DOHH2 (cell line): Measurements from ENCODE around the gene KIF9.

Experiments used
- CTCF ChIP-seq: fragments of 200-600 bp; sonication (generic); IDR thresholded peaks from one replicate; pipeline ENCODE4 v1.5.1; 2014; ENCODE audit warnings: antibody characterized with exemption, mild to moderate bottlenecking, low read depth, low read length; ENCODE audit not compliant: poor library complexity, severe bottlenecking
- EZH2phosphoT487 ChIP-seq: fragments of 200-600 bp; sonication (generic); IDR thresholded peaks from 2 replicates; pipeline ENCODE4 v1.6.1; 2017; ENCODE audit warnings: borderline replicate concordance, mild to moderate bottlenecking, antibody characterized with exemption, low read length, moderate library complexity, mixed read lengths

- TF ChIP-seq CTCF (no peak), EZH2phosphoT487 (no peak)
Observed at GRCh38 chr3:47202542-47202941, 80.1 kb downstream of the KIF9 start.
